ENCODE data around the gene FGF23.

FGF23 gene

DNA sequence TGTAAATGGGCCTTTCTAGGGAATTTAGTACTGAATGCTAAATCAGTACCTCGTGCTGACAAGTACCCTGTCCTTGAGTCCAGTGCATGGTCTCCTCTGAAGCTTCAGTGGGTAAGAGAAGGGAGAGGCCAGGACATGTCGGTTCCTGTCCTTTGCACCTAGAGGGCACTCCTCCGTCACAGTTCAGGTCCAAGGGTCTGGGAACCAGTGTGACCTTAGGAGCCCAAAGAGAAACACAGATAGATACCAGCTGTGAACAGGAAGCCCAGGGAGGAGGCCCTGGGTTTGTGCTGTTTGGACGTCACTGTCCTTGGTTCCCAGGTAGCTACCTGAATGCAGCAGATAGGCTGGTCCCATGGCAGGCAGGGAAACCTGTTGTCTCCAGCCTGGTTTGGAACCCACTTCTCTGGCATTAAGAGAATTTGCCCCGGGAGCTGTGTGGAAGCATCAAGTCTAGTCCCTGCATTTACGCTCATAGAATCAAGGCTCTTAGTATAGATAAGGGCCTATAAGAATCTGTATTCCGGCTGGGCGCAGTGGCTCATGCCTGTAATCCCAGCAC lies 3.9 kb upstream of the FGF23 start:
- no peak for DNase-seq (ENCODE audit: low read depth, low spot score)

GRCh38 chr12:4380332-4380731 lies 820 bp upstream of the FGF23 start:
- no peak for DNase-seq (ENCODE audit: low read depth, low spot score)

- no peak for DNase-seq (ENCODE audit: low read depth, low spot score)
Measured at GRCh38 chr12:4378772-4379171, 740 bp downstream of the FGF23 start.

DNA sequence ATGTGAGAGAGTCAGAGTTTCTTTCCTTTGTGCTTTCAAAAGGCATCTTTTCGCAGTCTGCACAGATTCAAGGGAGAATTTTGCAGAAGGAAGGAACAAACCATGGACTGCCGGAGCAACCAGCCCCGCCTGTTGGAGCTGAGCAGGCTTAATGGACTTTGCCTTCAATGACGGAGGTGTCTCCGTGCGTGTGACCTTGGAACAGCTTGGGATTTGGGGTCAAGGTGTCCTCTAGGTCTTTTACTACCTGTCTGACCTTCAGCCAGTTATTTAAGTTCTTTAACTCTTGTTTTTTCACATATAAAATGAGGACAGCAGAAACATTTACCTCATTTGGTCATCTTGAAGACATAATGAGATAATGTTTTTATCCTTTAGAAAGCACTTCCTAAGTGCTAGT lies 4.1 kb downstream of the FGF23 start:
- no peak for DNase-seq (ENCODE audit: low read depth, low spot score)

GRCh38 chr12:4372653-4373052 lies 6.9 kb downstream of the FGF23 start:
- DNase-seq (ENCODE audit: low read depth, low spot score): no peak

DNA sequence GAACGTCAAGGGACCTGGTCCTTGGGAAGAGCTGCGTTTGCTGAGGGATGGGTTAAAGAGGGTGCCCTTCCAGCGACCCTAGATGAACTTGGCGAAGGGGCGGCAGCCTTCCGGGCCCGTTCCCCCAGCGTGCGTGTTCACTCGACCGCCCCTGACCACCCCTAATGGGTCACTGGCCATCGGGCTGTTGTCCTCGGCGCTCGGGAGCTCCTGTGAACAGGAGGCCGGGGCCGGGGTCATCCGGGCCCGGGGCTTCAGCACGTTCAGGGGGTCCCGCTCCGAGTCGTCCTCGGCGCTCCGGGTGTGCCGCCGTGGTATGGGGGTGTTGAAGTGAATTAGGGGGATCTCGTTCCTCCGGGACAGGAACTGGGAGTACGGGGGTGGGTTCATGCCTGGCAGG lies 9.2 kb downstream of the FGF23 start:
- DNase-seq (ENCODE audit: low read depth, low spot score): no peak

DNA sequence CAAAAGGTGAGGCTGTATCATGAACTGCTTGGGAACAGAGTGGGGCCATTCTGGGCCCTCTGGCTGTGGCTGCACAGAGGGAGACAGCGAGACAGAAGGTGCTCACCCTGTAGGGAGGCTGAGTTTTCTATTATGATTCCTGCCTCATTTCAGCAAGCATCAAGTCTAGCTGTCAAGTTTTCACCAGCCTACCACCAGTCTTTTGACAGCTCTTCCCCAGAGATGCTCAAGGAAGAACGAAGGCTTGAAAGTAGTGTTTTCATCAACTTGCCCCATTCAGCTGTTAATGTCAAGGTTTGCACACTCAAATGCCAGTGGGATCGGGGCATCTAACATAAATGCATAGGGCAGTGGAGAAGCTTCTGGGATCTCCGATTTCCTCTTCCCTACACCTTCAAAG lies 10.0 kb downstream of the FGF23 start:
- DNase-seq (ENCODE audit: low read depth, low spot score): no peak

DNA sequence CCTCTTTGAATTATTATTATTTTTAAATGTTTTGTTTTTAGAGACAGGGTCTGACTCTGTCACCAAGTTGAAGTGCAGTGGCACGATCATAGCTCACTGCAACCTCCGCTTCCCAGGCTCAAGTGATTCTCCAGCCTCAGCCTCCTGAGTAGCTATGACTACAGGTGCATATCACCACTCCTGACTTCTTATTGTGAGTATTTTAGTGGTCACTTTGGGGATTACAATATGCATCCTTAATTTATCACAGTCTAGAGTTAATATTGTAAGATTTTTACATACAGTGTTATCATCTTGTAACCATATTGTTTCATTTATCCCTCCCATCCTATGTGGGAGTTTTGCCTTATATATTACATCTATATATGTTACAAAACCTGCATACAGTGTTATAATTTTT lies 13.4 kb downstream of the FGF23 start:
- no peak for DNase-seq (ENCODE audit: low read depth, low spot score)

- DNase-seq (ENCODE audit: low read depth, low spot score): no peak
Measured at GRCh38 chr12:4356041-4356327, 23.5 kb downstream of the FGF23 start.

DNA sequence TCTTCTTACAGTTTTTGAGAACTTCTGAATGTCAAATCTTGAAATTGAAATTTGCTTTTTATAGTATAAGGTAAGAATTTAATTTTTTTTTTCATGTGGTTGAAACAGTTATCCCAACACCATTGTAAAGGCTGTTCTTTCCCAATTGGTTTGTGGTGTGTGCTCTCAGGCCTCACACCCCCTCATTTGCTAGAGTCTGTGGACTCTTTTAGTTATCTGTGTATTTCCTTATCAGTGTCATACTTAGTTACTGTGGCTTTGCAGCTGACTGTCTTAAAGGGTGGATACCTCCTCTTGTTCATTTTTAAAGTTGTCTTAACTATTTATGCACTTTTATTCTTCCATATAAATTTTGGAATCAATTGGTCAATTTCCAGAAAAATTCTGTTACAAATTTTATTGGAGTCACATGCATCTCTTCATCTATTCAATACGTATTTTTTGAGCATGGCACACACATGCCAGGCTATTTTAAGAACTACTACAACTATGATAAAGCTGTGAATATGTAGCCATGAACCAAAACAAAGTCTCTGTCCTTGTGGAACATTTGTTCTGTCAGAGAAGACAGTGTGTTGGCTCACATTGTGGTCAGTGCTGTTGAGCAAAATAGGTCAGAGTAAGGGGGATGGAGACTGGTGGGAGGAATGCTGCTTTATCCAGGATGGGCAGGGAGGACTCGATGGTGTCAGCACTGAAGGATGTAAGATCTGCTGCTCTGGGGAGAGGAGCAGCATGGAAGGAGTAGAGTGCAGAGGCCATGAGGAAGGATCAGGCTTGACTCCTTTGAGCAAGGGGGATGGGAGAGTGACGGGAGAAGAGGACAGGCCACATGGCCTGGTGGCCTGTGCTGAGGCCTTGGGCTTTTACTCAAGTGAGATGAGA lies 24.1 kb downstream of the FGF23 start:
- DNase-seq (ENCODE audit: low read depth, low spot score): no peak

- no peak for DNase-seq (ENCODE audit: low read depth, low spot score)
Measured at GRCh38 chr12:4353785-4354208, 25.7 kb downstream of the FGF23 start.

GRCh38 chr12:4346931-4347330 lies 32.6 kb downstream of the FGF23 start:
- DNase-seq (ENCODE audit: low read depth, low spot score): no peak

GRCh38 chr12:4331842-4332241 lies 47.7 kb downstream of the FGF23 start:
- DNase-seq (ENCODE audit: low read depth, low spot score): no peak

DNA sequence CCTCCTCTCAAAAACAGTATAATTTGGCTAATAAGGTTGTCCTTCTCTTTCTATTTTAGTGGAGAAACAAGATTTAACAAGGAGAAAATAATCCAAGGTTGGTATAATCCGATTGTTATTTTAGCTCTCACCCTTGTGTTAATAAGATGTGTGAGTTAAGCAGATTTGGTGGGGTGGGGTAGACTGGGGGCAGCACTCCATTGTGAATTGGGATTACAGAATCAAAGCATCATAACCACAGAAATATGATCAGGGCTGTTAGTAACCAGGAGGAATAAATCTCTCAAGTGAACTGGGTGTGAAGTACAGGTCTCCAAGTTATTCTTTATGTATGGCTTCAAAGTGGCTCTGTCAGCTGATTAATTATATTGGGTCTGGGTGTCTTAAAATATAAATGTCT lies 48.3 kb downstream of the FGF23 start:
- no peak for DNase-seq (ENCODE audit: low read depth, low spot score)

DNA sequence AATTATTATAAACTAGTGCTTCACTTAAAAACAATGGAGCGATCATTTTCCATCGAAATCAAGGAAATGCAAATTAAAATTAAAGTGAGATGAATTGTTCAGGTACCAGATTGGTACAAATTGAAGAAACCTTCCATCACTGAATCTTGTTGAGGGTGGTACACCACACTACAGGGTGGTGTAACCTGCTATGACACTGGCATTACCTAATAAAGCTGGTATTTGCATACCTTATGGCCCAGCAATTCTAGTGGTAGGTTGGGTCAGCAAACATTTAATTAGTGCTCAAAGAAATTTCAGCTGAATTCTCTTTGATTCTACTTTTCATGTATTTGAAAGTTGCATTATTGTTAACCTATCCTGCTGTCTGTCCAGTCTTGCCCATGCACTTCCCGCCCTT lies 49.3 kb downstream of the FGF23 start:
- no peak for DNase-seq (ENCODE audit: low read depth, low spot score)

GRCh38 chr12:4327293-4327692 lies 52.2 kb downstream of the FGF23 start:
- no peak for DNase-seq (ENCODE audit: low read depth, low spot score)

DNA sequence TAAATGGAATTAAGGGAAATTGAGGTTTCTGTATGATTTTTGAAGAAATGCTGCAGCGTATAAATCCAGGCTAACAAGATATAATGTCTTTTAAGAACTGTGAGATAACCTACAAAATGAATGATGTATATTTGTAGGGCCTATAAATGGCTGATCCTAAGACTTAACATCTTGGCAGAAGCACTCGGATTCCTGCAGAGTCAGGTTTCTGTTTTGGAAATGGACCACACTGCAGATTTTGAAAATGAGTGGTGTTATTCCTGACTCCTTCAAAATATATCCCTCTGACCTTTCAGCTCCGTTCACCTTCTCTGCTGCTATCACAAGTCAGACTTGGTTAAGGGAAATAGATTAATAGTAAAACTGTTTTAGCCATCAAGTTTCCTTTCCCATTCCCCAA lies 53.5 kb downstream of the FGF23 start:
- DNase-seq (ENCODE audit: low read depth, low spot score): no peak

DNA sequence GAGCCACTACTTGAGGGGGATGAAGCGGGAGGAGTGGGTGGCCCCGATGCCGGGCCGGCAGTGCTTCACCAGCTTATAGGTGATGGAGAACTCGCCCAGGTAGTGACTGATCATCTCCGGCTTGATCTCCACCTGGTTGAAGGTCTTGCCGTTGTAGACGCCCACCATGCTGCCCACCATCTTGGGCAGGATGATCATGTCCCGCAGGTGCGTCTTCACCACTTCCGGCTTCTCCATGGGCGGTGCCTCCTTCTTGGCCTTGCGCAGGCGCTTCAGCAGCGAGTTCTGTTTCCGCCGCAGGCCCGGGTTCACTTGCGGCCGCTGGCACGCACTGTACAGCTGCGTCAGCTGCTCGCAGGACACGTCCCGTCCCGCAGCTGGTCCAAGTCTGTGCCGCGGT lies 55.1 kb downstream of the FGF23 start:
- DNase-seq (ENCODE audit: low read depth, low spot score): no peak

GRCh38 chr12:4323396-4323795 lies 56.1 kb downstream of the FGF23 start:
- no peak for DNase-seq (ENCODE audit: low read depth, low spot score)

DNA sequence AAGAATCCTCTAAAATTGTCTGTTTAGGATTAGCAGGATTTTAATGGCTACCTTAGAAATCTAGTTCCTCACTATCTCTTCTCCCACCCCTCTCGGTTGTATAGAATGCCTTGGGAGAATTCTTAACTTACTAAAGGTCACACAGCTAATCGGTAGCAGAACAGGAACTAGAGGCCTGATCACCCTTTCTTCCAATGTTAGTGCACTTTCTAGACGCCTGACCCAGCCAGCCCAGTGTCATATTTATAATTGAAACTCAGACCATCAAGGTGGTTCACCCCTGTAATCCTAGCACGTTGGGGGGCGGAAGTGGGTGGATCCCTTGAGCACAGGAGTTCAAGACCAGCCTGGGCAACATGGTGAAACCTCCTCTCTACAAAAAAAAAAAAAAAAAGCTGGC lies 56.8 kb downstream of the FGF23 start:
- no peak for DNase-seq (ENCODE audit: low read depth, low spot score)

DNA sequence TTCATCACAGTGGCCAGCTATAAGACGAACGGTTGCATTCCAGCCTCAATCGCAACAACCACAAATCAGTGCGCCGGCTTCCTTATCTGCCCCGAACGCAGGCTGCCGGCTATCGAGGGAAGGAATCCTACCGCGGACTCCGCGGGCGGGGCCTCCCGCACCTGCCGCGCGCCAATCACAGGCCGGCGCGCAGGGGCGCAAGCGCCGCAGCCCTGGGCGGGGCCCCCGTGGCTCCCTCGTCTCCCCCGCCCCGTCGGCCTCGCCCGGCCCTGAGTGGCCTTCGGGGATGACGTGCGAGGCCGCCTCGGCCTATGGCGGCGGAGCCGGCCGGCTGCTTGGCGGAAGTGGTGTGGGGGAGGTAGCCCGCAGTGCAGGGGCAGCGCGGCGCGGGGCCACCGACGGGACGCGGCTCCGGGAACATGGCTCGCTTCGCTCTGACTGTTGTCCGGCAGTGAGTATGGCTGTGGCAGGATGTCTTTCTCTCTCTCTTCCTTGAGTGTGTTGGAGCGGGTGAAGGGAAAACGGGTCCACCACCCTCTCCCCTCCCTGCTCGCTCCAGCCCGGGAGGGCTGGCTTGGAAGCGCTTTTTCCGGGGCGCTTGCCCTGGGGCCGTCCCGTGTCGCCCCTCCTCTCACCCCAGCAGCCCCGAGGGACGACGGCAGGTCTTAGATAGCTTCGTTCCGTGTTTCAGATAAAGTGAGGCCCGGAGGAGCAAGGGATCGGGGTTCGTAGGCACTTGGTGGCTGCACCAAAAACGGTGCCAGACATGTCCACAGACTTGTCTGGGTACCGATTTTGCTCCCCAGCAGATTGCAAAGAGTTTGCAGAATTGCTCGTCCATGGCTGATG lies 58.4 kb downstream of the FGF23 start, which contains the start of gene TIGAR:
TSS of gene TIGAR (plus strand) at position 361 of the 849 bp plus-strand sequence. CDS start at position 420, 59 bp downstream.
- DNase-seq (ENCODE audit: low read depth, low spot score): peak; percentile 86

DNA sequence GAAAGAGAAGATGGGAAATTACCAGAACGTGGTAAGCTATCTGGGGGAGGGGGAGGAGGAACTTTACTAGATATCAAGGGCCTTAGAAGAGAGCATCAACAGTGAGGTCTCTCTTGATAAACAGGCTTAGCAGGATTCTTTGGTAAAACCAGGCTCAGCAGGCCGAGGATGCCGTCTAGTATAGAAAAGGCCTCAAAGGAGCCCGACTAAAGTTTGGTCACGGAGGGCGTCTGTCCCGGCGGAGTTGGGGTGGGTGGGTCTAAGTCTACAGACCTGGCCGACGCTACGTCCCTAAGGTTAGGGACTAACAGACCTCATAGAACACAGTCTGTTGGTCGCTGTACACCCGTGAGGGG lies 59.0 kb downstream of the FGF23 start:
- DNase-seq (ENCODE audit: low read depth, low spot score): no peak
